Endometrial microvascular endothelial cells (primary cell): Measurements from ENCODE around the gene CHEK1. TPM values are rescaled to one million over a fixed set of nuclear protein-coding genes. Genes with fewer than 3 reads are reported as not detected.

ENCODE experiments used
- in situ Hi-C: cut with HindIII; loops from 2 replicates; pipeline ENCODE4 v1.10.0; 2017; ENCODE audit warnings: low sequenced_read_pairs, low pct_unique_long_range_greater_than_20kb; ENCODE audit errors: inconsistent ontology term
- total RNA-seq: library from RNA; depleted of rRNA; stranded (reverse); fragments of >200 nt; gene quantifications from one replicate; pipeline ENCODE4 v1.2.3, GENCODE V29; 2015; ENCODE audit errors: inconsistent ontology term

The CHEK1 gene
- total RNA-seq, 1 donor from 2014 or later = 38.7 TPM

DNA sequence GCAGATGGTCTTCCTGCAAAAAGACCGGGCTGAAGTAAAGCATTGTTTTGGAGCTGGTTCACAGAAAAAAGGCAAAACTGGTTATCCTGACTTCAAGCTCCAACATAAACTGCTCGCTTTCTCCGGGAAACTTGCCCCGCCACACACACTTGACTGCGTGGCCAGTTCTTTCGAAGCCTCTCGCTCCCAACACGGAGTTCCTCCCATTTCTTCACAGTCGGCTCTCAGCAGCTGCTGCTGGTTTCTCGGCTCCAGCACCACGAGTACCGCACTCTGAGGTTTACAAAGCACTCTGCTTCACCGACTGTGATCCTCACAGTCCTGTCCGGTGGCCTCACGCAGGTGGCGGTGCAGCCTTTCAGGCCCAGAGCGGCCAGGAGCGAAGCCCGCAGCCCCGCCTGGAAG, 264 bp downstream of the CHEK1 start:
- in situ Hi-C loops = no loop called here

DNA sequence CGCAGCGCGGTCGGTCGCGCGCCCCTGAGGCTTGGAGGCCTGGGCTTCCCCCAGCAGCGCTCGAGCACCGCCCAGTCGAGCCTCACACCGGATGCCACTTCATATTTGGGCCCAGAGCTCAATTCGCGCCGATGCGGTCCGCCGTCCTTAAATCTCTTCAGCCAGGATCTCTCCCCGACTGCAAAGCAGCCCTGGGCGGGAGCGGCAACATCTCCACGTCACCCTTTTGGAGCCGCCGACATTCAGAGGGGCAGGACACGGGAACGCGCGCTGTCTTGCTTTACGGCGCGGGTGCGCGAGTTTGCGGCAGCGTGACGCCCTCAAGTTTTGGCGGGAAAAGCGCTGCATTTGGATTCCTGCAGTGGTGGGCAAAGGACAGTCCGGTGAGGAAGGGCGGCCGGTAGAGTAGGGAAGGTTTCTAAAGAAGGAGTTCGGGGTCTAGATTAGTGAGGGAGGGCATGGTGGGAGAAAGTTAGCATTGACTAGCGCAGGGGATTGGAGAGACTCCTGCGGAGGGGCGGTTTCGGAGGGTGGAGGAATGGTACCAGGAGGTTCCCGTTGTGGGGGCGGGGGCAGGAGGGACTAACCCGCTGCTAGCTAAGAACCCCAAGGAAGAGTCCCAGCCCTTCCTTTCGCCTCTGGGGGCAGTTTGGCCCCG, 796 bp downstream of the CHEK1 start:
- in situ Hi-C loops = no loop called here

DNA sequence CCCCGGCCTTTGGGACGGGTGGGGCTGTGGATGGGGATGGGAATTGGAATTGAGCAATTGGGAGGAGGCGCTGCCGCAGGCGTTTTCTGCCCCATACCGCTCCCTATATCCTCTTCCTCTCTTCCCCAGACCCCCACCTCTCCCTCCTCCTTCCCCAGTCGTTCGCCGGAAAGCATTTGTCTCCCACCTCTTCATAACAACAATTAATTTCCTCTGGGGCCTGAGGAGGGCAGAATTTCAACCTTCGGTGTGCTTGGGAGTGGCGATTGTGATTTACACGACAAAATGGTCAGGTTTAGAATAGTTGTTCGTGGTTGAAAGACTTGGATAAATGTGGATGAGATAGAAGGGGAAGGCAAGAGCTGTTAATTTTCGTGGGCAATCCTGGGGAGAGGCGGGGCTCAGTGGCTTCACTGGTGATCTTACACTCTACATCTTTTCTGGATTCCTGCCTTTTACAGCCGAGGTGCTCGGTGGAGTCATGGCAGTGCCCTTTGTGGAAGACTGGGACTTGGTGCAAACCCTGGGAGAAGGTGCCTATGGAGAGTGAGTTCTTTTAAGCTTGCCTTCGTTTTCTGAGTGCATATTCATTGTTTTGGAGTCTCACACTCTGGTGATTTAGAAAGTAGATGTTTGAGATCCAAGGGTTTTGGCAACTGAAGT, 1.5 kb downstream of the CHEK1 start:
- in situ Hi-C loops = no loop called here

DNA sequence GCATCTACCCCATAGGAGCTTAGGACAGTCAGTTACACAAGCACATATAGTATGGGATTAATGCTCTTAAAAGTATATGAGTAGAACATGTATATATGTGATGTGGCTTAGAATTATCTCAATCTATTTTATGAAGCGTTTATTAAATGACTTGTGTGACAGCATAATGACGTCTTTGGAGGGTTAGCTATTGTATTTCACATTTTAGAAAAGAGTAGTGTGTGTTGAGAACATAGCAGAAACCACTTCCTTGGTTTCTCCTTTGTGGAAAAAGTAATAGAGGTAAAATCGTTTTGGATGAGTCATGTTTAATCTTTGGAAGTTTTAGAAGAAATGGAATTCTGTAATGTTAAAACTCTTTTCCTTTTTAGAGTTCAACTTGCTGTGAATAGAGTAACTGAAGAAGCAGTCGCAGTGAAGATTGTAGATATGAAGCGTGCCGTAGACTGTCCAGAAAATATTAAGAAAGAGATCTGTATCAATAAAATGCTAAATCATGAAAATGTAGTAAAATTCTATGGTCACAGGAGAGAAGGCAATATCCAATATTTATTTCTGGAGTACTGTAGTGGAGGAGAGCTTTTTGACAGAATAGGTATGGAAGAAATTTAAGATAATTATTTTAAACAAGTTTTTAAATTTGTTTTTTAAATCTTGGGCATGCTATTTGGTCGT, 2.4 kb downstream of the CHEK1 start:
- in situ Hi-C loops = no loop called here

DNA sequence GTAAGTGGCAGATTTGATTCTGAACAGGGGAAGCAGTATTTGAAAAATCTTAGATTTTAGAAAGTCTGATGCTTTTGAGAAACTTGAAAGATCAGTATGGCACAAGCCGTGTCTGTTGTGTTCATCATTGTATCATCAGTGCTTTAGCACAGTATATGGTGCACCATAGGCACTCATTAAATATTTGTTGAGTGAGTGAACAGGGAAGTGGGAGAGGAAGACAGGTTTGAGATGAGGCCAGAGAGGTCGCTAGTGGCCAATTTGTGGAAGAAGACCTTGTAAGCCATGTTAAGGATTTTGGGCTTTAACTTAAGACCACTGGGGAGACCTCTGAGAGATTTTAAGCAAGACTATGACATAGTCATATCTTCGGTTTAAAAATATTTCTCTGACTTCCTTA, 12.9 kb downstream of the CHEK1 start:
- in situ Hi-C loops = no loop called here

DNA sequence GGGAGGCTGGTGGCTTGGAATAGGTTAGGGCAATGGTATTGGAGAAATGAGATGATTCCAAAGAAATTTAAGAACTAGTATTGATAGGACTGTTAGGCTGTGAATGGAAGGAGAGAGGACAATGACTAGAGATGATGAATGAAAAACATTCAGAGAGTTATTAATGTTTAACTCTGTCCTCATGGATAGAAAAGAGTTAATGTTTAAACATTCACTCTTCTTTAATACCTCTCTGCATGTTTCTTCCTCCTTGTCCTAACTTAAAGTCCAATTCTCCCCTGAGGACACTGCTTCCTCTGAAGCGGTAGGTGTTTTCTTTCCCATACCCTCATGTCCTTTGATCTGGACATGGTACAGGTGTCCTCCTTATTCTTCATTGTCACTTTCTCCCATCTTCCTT, 13.4 kb downstream of the CHEK1 start:
- in situ Hi-C loops = no loop called here

DNA sequence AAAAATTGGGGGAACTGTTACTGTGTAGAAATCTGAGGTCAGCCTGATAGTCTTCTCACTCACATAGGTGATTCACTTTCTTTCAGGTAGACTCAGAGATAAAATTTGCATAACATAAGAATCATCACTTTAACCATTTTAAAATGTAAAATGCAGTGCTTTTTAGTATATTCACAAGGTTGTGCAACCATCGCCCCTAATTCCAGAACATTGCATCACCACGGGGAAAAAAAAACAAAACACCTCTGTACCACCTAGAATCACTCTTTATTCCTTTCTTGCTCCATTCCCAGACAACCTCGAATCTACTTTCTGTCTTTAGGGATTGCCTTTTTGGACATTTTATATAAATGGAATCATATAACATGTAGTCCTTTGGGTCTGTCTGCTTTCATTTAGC, 20.9 kb downstream of the CHEK1 start:
- in situ Hi-C loops = no loop called here

DNA sequence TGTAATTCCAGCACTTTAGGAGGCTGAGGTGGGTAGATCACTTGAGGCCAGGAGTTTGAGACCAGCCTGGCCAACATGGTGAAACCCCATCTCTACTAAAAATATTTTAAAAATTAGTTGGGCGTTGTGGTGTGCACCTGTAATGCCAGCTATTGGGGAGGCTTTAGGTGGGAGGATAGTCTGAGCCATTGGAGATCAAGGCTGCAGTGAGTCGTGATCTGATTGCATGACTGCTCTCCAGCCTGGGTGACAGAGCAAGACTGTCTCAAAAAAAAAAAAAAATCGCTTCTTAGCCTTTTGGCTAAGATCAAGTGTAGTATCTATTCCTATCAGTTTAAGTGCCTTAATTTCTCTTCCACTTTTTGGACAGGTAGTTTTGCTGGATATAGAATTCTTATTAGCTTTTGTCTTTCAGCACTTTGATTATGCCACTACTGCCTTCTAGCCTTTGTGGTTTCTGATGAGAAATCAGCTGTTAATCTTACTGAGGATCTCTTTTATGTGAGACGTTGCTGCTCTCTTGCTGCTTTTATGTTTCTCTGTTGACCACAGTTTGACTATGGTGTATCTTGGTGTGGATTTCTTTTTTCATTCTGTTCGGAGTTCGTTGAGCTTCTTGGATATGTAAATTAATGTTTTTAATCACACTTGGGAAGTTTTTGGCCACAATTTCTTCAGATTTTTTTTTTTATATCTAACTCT, 24.7 kb downstream of the CHEK1 start:
- in situ Hi-C loops = no loop called here

DNA sequence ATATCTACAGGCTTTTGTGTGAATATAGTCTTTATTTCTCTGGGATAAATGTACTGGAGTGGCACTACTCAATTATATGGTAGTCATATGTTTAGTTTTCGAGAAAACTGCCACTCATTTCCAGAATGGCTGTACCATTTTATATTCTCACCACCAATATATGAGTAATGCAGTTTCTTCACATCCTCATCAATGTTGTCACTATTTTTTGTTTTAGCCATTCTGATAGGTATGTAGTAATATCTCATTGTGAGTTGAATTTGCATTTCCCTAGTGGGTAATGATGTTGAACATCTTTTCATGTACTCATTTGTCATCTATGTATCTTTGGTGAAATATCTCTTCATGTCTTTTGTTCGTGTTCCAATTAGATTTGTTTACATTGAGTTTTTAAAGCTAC, 37.7 kb downstream of the CHEK1 start:
- in situ Hi-C loops = no loop called here

DNA sequence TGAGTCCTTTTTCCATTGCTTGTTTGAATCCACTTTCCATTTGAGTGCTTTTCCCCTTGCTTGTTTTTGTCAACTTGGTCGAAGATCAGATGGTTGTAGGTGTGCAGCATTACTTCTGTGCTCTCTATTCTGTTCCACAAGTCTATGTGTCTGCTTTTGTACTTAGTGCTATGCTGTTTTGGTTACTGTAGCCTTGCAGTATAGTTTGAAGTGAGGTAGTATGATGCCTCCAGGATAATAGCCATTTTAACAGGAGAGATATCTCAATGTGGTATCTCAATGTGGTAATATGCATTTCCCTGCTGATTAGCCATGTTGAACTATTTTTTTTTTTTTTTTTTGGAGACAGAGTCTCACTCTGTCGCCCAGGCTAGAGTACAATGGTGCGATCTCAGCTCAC, 38.9 kb downstream of the CHEK1 start:
- in situ Hi-C loops = no loop called here

DNA sequence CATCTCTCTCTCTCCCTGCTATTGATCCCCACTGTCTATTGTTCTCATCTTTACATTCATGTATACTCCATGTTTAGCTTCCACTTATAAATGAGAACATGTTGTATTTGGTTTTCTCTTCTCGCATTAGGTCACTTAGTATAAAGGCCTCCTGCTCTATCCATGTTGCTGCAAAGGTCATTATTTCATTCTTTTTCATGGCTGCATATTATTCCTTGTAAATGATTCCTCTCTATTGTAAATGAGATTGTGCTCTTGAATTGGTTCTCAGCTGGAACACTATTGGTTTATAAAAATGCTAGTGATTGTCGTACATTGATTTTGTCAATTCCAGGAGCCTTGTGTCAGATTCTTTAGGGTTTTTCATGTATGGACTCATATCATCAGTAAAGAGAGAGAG, 42.2 kb downstream of the CHEK1 start:
- in situ Hi-C loops = no loop called here

DNA sequence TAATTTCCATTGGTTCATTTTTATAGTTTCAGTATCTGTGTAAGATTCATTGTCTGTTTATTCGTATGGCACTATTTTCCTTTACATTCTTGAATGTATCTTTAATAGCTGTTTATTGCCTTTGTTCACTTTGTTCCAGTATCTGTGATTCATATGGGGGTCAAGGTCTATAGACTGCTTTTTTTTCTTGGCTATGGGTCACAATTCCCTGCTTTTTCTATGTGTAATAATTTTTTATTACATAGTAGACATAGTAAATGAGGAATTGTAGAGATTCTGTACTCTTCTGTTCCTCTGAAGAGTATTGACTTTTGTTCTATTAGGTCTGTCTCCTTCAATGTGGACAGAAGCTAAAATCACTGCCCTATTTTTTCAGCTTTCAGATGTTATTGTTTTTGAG, 45.2 kb downstream of the CHEK1 start:
- in situ Hi-C loops = no loop called here

DNA sequence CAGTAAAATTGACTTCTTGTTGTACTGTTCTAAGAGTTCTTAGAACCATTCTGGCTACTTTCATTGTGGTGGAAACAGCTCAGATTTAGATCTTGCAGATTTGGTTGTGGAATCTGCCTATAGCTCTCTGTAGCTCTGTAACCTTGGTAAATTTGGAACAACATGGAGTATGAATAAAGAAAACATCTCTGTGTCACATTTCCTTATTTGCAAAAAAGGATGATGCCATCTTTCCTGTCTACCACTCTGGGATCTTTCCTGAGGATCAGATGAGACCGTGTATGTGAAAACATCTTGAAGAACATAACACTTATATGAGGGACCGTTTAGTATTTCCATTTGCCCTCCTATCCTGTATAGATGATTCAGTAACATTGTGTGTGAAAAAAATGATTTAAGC, 46.6 kb downstream of the CHEK1 start:
- in situ Hi-C loops = no loop called here

DNA sequence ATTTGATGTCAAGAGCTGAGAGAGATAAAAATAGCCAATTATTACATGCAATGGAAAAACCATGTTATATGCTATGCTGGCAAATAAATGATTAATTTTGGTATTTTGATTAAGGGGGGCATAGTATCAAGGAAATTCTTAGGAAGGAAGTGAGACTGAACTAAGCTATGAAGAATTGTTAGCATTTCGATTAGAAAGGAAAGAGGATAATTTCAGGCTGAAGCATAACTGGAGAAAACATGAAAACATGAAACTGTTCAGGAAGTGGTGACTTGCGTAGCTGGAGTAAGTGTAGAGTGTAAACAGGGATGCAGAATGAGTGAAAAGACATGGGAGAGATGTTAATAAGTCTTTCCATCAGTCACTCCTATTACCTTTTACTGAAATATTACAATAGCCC, 49.2 kb downstream of the CHEK1 start:
- in situ Hi-C loops = no loop called here

DNA sequence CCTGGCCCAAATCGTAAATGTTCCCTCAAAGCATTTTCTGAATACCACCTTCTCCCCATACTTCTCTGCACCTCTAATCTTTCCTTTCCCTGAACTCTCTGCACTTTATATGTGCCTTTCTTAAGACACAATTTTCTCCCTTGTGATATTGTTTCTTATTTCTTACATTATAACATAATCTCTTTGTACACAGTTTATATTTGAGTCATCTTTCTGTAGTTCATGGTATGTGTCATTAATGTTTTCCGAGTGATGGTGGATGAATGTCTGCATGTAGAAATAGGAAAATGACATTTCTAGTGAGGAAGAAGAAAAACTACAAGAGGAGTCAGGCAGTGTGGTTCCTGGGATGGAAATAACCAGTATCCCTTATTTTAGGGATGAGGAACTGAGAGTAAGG, 50.2 kb downstream of the CHEK1 start:
- in situ Hi-C loops = no loop called here

DNA sequence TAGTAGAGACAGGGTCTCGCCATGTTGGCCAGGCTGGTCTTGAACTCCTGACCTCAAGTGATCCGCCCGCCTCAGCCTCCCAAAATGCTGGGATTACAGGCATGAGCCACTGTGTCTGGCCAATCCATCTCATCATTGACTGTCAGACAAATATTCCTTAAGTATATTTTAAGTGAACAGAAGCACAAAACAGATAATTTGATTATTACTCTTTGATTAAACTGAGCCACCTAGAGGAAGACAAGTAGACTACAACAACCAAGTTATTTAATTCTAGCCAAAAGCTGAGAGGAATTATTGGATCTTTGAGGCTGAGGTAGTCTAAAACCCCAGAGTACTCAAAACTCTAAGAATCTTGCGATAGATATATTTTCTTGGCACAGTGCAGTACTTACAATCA, 54.4 kb downstream of the CHEK1 start:
- in situ Hi-C loops = no loop called here

DNA sequence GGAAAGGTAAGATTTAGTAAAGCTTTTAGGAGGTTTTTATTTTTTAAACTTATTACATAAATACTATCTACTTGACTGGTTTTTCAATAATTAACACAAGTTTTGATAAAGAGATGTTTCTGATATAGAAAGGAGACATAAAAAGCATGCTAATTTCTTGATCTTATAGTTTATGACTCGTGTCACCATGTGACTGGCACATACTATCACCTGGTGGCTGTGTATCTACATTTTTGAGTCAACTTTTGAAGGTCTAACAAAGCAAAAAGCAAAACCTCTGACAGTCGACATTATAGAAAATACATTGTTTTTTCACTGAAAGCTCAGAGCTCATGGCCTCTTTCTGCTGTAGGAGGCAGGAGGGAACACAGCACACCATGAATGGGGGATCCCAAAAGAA, 54.9 kb downstream of the CHEK1 start:
- in situ Hi-C loops = no loop called here

DNA sequence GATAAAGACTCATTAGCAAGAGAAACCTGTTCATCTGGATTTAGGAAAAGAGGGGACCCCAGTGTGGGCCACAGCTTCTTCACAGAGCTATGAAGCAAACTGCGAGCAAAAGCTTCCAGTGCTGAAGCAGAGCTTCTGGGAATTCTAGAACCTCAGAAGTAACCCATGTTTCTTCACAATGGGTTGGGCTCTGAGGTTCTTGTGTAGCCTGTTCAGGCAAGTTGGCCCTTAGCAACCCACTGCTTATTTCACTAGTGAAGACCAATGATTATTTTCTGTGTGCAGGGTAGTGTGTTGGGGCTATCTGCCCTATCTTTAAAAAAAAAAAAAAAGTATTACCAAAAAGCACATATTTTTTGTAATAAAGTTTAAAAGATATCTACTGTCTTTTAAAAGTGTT, 55.8 kb downstream of the CHEK1 start, which contains the start of gene ACRV1:
TSS of gene ACRV1 (minus strand) at position 101 of the 400 bp plus-strand sequence. CDS start at position 34, 67 bp downstream.
- in situ Hi-C loops = no loop called here

DNA sequence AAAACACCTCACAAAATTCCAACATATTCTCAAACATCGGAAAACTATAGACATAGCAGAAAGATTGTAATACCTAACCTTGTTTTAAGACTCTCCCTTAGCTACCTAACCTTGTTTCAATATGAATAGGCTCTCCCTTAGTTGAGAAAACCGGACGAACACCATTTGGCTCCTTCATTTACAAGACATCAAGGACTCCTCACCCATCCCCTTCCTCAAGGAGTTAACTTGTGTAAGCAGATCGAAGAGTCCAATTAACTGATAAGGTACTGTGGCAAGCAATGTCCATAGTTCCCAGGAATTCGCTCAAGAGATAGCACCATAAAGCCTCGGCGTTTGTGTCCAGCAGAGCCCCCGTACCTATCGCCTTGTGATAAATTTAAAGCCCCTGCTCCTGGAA, 60.3 kb downstream of the CHEK1 start:
- in situ Hi-C loops = no loop called here

DNA sequence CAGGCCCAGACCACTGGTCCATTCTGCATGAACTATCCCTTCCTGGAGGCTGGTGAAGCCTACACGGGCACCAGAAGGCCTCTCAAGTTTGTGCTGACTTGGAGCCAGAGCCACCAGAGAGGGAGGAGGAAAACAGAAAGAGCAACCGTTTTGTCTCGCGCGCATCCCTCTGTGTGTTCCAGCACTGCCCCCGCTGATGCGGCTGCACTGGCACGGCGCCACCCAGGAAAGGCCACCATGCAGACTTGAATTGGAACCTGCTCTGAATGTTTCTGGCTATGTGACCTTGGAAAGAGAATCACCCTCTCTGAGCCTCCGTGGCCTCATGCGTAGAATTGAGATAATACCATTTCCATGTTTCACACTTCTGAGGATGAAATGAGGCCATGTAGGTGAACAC, 63.1 kb downstream of the CHEK1 start:
- in situ Hi-C loops = no loop called here
